ENCODE data around the gene SPATS2. TPM values are rescaled to one million over a fixed set of nuclear protein-coding genes. Genes with fewer than 3 reads are reported as not detected.

SPATS2 gene
- total RNA-seq, 1 donor from 2014 or later = 46.3 TPM

DNA sequence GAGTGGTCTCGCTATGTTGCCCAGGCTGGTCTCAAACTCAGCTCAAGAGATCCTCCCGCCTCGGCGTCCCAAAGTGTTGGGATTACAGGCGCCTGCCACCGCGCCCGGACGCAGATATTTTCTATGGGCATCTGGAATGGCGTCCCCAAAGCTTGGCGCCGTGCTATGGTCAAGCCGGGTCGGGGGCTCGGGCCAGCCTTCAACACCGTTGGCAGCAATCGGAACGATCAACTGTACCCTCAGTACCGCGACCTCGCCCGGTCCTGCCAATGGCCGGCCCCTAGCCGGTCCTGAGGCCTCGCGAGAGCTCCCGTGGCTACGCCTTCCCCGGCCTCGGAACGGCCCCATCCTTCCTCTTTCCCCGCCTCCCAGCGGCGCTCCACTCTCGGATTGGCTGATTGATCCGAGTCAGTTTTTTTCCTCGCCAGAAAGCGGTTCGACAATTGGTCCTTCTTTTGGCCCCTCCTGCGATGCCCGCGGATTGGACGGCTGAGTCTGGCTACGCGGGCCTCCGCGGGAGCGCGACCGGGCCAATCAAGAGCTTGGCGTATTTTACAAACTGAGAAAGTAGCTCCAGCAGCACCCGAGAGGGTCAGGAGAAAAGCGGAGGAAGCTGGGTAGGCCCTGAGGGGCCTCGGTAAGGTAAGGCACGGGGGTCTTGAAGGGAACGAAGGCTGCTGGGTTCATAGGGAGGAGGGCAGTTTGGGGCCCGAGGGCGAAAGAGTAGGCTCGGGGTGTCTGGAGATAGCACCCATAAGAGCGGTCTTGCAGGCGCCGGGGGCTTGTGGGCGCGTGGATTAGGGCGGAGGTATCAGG, 44.3 kb upstream of the SPATS2 start, which contains the start of gene TROAP:
TROAP (plus strand) TSS at position 548 of the 816 bp plus-strand sequence. CDS start 354 bp downstream, outside the sequence.
- H3K9me3 Mint-ChIP-seq (ENCODE audit: unreplicated experiment) = no peaks in the 10 kb centered on the region
- peak; percentile 92 for DNase-seq (ENCODE audit: low read depth)
- Histone ChIP-seq H3K79me2 (ENCODE audit: insufficient read depth, low read length) (peaks cover 14% of the 10 kb centered on the region), H3K27me3 (ENCODE audit: insufficient read depth, low read length) (no peaks in the 10 kb centered on the region), H3K9ac (ENCODE audit: low read length) (peak within 1 kb of the TSS; percentile 89), H3K4me2 (ENCODE audit: low read length) (peak within 1 kb of the TSS; percentile 96), H2AFZ (ENCODE audit: low read depth, low read length) (peak within 1 kb of the TSS; percentile 94), H3K4me1 (ENCODE audit: insufficient read depth, low read length) (peaks cover 14% of the 10 kb centered on the region), H3K9me3 (ENCODE audit: insufficient read depth, low read depth, low read length) (no peaks in the 10 kb centered on the region), H3K36me3 (ENCODE audit: insufficient read depth, low read length) (peaks cover 4% of the 10 kb centered on the region), H3K27ac (ENCODE audit: low read depth, low read length) (peak within 1 kb of the TSS; percentile 61), H3K4me3 (ENCODE audit: insufficient read depth, low read depth, low read length) (peak within 1 kb of the TSS; percentile 88), H4K20me1 (ENCODE audit: insufficient read depth, low read length) (no peaks in the 10 kb centered on the region)
- FAIRE-seq = no peak
- peaks cover 4% of the 10 kb centered on the region for H3K4me1 Mint-ChIP-seq (ENCODE audit: low read depth, unreplicated experiment)
- peaks cover 5% of the 10 kb centered on the region for H3K27me3 Mint-ChIP-seq (ENCODE audit: low read depth, unreplicated experiment)
- H3K36me3 Mint-ChIP-seq (ENCODE audit: low read depth, unreplicated experiment) = no peaks in the 10 kb centered on the region
- peak within 1 kb of the TSS; percentile 89 for H3K4me3 Mint-ChIP-seq (ENCODE audit: unreplicated experiment)
- TF ChIP-seq, protein P1, sequence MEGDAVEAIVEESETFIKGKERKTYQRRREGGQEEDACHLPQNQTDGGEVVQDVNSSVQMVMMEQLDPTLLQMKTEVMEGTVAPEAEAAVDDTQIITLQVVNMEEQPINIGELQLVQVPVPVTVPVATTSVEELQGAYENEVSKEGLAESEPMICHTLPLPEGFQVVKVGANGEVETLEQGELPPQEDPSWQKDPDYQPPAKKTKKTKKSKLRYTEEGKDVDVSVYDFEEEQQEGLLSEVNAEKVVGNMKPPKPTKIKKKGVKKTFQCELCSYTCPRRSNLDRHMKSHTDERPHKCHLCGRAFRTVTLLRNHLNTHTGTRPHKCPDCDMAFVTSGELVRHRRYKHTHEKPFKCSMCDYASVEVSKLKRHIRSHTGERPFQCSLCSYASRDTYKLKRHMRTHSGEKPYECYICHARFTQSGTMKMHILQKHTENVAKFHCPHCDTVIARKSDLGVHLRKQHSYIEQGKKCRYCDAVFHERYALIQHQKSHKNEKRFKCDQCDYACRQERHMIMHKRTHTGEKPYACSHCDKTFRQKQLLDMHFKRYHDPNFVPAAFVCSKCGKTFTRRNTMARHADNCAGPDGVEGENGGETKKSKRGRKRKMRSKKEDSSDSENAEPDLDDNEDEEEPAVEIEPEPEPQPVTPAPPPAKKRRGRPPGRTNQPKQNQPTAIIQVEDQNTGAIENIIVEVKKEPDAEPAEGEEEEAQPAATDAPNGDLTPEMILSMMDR (IDR thresholded peaks at IDR 0.05; ENCODE audit: insufficient read depth, low read depth, low read length) = no peak
- no peak for TF ChIP-seq EZH2 (IDR thresholded peaks at IDR 0.05; ENCODE audit: insufficient read depth, low read length)
- peak within 1 kb of the TSS; percentile 68 for H3K27ac Mint-ChIP-seq (ENCODE audit: unreplicated experiment)

DNA sequence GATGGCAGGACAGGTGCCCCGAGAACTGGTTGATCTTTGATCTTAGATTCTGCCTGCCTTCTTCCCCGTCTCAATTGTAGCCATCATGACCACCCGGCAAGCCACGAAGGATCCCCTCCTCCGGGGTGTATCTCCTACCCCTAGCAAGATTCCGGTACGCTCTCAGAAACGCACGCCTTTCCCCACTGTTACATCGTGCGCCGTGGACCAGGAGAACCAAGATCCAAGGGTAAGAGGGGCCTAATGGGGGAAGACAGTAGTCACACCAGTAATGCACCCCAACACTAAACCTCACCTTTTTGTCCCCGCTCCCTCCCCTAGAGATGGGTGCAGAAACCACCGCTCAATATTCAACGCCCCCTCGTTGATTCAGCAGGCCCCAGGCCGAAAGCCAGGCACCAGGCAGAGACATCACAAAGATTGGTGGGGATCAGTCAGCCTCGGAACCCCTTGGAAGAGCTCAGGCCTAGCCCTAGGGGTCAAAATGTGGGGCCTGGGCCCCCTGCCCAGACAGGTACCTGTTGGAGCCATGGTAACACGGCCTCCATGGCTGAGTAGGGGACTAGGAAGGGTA, 43.7 kb upstream of the SPATS2 start:
- Mint-ChIP-seq H3K27me3 (ENCODE audit: low read depth, unreplicated experiment) (peaks cover 5% of the 10 kb centered on the region), H3K4me1 (ENCODE audit: low read depth, unreplicated experiment) (peaks cover 4% of the 10 kb centered on the region), H3K9me3 (ENCODE audit: unreplicated experiment) (no peaks in the 10 kb centered on the region), H3K27ac (ENCODE audit: unreplicated experiment) (peak overlapping the region; percentile 7), H3K4me3 (ENCODE audit: unreplicated experiment) (peak overlapping the region; percentile 89), H3K36me3 (ENCODE audit: low read depth, unreplicated experiment) (no peaks in the 10 kb centered on the region)
- TF ChIP-seq EZH2 (IDR thresholded peaks at IDR 0.05; ENCODE audit: insufficient read depth, low read length) = no peak
- TF ChIP-seq, protein P1 (IDR thresholded peaks at IDR 0.05; ENCODE audit: insufficient read depth, low read depth, low read length) = no peak
- Histone ChIP-seq H3K27ac (ENCODE audit: low read depth, low read length) (peak overlapping the region; percentile 61), H3K9ac (ENCODE audit: low read length) (peak overlapping the region; percentile 89), H3K9me3 (ENCODE audit: insufficient read depth, low read depth, low read length) (no peaks in the 10 kb centered on the region), H3K36me3 (ENCODE audit: insufficient read depth, low read length) (peaks cover 4% of the 10 kb centered on the region), H3K4me3 (ENCODE audit: insufficient read depth, low read depth, low read length) (peak overlapping the region; percentile 88), H3K4me1 (ENCODE audit: insufficient read depth, low read length) (peaks cover 14% of the 10 kb centered on the region), H3K79me2 (ENCODE audit: insufficient read depth, low read length) (peaks cover 14% of the 10 kb centered on the region), H3K27me3 (ENCODE audit: insufficient read depth, low read length) (no peaks in the 10 kb centered on the region), H4K20me1 (ENCODE audit: insufficient read depth, low read length) (no peaks in the 10 kb centered on the region), H3K4me2 (ENCODE audit: low read length) (peak overlapping the region; percentile 96), H2AFZ (ENCODE audit: low read depth, low read length) (peak overlapping the region; percentile 94)
- FAIRE-seq (no peak), DNase-seq (ENCODE audit: low read depth) (no peak)
